Retinal pigment epithelial cell (primary cell): ENCODE results near the gene RPS27.

Source experiments
- DNase-seq: peaks from one replicate; pipeline ENCODE4 v3.0.0-alpha.2; 2010; ENCODE audit warnings: low read depth
- H3K4me3 ChIP-seq: 2 replicates; pipeline ENCODE4 v1.5.1; 2011; ENCODE audit warnings: mild to moderate bottlenecking, low read length, control low read depth, moderate library complexity
- TF ChIP-seq, protein P1 (sequence below): conservative IDR thresholded peaks from 2 replicates; pipeline ENCODE4 v1.5.1; 2011; ENCODE audit warnings: low read depth, low read length, control low read depth, inconsistent platforms

RPS27 gene

DNA sequence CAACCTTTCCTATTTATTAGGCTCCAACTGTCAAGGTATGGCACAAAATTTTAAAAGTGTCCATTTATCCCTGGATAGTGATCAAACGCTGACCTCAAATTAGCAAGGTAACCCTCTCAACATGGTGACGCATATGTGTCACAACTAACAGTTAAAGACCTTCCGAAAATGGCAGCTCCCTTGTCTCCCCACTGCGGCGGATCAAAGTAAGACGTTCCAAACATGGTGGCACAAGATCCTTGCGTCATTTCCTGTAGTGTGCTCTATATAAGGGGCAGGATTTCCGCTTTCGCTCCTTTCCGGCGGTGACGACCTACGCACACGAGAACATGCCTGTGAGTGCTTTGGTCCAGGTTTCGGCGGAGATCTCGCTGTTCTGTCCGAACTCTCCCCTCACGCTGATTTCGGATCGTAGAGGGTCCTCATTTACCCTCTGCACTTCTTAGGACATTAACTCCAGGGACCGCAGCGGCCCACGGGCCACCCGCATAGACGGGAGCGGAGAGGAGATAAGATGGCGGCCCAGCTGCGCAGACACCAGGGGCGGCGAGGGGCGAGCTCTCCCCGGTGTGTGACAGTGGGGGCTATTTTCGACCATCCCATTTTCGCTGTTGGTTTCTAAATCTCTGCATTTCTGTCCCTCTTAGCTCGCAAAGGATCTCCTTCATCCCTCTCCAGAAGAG lies at the start of gene RPS27:
Gene RPS27 (plus strand): TSS at position 295 of the 683 bp plus-strand sequence. CDS start 35 bp downstream, at position 330.
- peak; percentile 95 for DNase-seq
- peak within 1 kb of the TSS; percentile 93 for H3K4me3 ChIP-seq
- TF ChIP-seq, protein P1, sequence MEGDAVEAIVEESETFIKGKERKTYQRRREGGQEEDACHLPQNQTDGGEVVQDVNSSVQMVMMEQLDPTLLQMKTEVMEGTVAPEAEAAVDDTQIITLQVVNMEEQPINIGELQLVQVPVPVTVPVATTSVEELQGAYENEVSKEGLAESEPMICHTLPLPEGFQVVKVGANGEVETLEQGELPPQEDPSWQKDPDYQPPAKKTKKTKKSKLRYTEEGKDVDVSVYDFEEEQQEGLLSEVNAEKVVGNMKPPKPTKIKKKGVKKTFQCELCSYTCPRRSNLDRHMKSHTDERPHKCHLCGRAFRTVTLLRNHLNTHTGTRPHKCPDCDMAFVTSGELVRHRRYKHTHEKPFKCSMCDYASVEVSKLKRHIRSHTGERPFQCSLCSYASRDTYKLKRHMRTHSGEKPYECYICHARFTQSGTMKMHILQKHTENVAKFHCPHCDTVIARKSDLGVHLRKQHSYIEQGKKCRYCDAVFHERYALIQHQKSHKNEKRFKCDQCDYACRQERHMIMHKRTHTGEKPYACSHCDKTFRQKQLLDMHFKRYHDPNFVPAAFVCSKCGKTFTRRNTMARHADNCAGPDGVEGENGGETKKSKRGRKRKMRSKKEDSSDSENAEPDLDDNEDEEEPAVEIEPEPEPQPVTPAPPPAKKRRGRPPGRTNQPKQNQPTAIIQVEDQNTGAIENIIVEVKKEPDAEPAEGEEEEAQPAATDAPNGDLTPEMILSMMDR, result no peak

DNA sequence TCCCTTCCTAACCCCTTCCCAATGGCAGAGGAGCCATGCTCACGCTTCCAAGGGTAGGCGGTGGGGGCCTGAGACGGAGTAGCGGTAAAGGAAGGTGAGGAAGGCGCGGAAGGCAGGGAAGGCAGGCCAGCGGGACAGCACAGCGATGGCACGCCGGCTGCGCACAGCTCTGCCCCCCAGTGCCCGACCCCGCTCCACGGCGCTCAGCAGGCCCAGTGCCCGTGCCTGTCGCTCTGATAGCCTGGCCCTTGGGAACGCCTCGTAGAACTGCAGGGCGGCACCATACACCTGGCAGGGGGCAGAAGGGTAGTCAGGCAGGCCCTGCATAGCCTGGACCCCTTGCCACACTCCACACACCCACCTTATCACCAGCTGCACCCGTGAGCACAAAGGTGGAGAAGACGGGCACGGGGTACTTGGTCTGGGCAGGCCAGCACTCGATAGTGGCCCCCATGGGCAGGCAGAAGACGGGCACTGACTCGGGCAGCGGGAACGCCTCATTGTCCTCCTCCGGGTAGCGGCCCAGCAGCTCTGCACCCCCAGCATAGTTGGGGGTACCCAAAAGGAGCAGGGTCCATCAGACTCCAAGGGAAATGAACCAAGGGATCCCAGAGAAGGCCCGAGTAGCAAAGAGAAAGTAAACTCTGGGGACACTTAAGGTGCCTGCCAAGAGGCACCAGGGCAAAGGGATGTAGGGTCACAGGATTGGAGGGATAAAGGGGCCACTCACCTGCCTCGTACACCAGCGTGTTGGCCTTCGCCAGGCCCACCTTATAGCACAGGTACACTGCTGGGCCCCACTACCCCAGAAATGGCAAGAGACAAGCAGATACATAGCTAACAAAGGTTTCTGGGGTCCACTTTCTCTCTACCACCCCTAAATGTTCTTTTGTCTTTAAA lies 48.5 kb upstream of the RPS27 start:
- TF ChIP-seq, protein P1, result no peak
- no peak overlapping the region for H3K4me3 ChIP-seq
- DNase-seq, result no peak

GRCh38 chr1:153942766-153943549 lies 47.6 kb upstream of the RPS27 start:
- TF ChIP-seq, protein P1, result no peak
- H3K4me3 ChIP-seq, result no peak overlapping the region
- no peak for DNase-seq

GRCh38 chr1:153944005-153944826 lies 46.3 kb upstream of the RPS27 start:
- TF ChIP-seq, protein P1, result no peak
- no peak overlapping the region for H3K4me3 ChIP-seq
- no peak for DNase-seq

- no peak overlapping the region for H3K4me3 ChIP-seq
- no peak for DNase-seq
- TF ChIP-seq, protein P1, result no peak
Observed at GRCh38 chr1:153944827-153945117, 45.8 kb upstream of the RPS27 start.

- peak overlapping the region; percentile 80 for H3K4me3 ChIP-seq
- no peak for DNase-seq
- TF ChIP-seq, protein P1, result no peak
Observed at GRCh38 chr1:153945131-153945794, 45.3 kb upstream of the RPS27 start.
